Upper lobe of left lung (tissue), 4 donors: ENCODE data around the gene ABCG2.

ENCODE experiments used
- CTCF ChIP-seq, 6 experiments: fragments of 450-650 bp in 4 of 6; fragments of 200-600 bp in 2 of 6; sonication (generic) in 2 of 6; IDR thresholded peaks; one replicate each; pipeline ENCODE4 v1.5.1; 2016 to 2019; ENCODE audit warnings: antibody characterized with exemption in 6 of 6
- EP300 ChIP-seq, 4 donors: sonication (generic); formaldehyde crosslinking; IDR thresholded peaks; one replicate each; pipeline ENCODE4 v1.5.1; 2017; ENCODE audit warnings: antibody characterized with exemption in 4 of 4, control low read depth in 2 of 4
- POLR2A ChIP-seq, 4 donors: fragments of 450-650 bp; IDR thresholded peaks; one replicate each; pipeline ENCODE4 v1.5.1; 2016 to 2017; ENCODE audit warnings: antibody characterized with exemption in 4 of 4, mild to moderate bottlenecking in 2 of 4
- POLR2AphosphoS5 ChIP-seq, 2 donors: sonication (generic); formaldehyde crosslinking; IDR thresholded peaks; one replicate each; pipeline ENCODE4 v1.5.1; 2017; ENCODE audit warnings: antibody characterized with exemption in 2 of 2

GRCh38 chr4:88115587-88115986 is 42.9 kb downstream of the ABCG2 start:
- no peak for TF ChIP-seq CTCF (IDR thresholded peaks at IDR 0.05)
- TF ChIP-seq POLR2AphosphoS5 (IDR thresholded peaks at IDR 0.05): no peak
- no peak for TF ChIP-seq POLR2A (IDR thresholded peaks at IDR 0.05)
- TF ChIP-seq EP300 (IDR thresholded peaks at IDR 0.05): no peak
